ENCODE results near the gene NINJ2.

DNA sequence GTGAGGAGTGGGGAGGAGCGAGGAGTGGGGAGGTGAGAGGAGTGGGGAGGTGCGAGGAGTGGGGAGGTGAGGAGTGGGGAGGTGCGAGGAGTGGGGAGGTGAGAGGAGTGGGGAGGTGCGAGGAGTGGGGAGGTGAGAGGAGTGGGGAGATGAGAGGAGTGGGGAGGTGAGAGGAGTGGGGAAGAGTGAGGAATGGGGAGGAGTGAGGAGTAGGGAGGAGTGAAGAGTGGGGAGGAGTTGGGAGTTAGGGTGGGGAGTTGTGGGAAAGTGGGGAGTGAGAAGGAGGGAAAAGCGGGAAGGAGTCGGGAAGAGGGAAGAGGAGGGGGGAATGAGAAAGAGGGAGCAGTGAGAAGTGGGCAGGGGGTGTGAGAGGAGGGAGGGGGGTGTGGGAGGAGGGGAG, 117.4 kb downstream of the NINJ2 start:
- TF ChIP-seq EZH2phosphoT487 (IDR thresholded peaks at IDR 0.05; ENCODE audit: insufficient read depth, low read depth) (no peak), EZH2 (IDR thresholded peaks at IDR 0.05; ENCODE audit: insufficient read depth, poor library complexity, severe bottlenecking) (no peak)

Data from GM23248 (cell line).